ENCODE measurements around the gene NCAM2.

The NCAM2 gene

GRCh38 chr21:21547368-21547953 lies 549.3 kb downstream of the NCAM2 start:
- Histone ChIP-seq H3K4ac (ENCODE audit: low read depth, low read length) (no peak overlapping the region), H3K4me2 (ENCODE audit: low read length) (no peak overlapping the region), H3K27me3 (ENCODE audit: insufficient read depth, low read length, poor library complexity) (no peaks in the 10 kb centered on the region), H3K9ac (ENCODE audit: low read length) (no peak overlapping the region), H4K8ac (ENCODE audit: low read depth, low read length) (no peak overlapping the region), H2BK120ac (ENCODE audit: low read depth, low read length) (no peak overlapping the region), H3K79me2 (ENCODE audit: control insufficient read depth, insufficient read depth, low read length) (no peaks in the 10 kb centered on the region), H4K5ac (ENCODE audit: low read length) (no peak overlapping the region), H2AK5ac (ENCODE audit: low read length) (no peak overlapping the region), H3K23ac (ENCODE audit: low read length) (no peak overlapping the region), H3K4me3 (ENCODE audit: low read length) (no peak overlapping the region), H3K36me3 (ENCODE audit: control insufficient read depth, insufficient read depth, low read length) (no peaks in the 10 kb centered on the region), H3K27ac (ENCODE audit: low read depth, low read length) (no peak overlapping the region), H3K18ac (ENCODE audit: low read length) (no peak overlapping the region), H3K4me1 (ENCODE audit: control insufficient read depth, low read depth, low read length) (no peaks in the 10 kb centered on the region), H2BK15ac (replicated peaks; ENCODE audit: low read depth) (no peak overlapping the region), H3K79me1 (ENCODE audit: low read length) (no peaks in the 10 kb centered on the region), H3K56ac (ENCODE audit: low read length) (no peak overlapping the region), H2BK5ac (ENCODE audit: low read length) (no peak overlapping the region)
- no peak for DNase-seq
- WGBS (ENCODE audit: extremely low coverage, insufficient coverage, low lambda C conversion rate): no CpG with 5 or more reads among the region's 5 CpGs

DNA sequence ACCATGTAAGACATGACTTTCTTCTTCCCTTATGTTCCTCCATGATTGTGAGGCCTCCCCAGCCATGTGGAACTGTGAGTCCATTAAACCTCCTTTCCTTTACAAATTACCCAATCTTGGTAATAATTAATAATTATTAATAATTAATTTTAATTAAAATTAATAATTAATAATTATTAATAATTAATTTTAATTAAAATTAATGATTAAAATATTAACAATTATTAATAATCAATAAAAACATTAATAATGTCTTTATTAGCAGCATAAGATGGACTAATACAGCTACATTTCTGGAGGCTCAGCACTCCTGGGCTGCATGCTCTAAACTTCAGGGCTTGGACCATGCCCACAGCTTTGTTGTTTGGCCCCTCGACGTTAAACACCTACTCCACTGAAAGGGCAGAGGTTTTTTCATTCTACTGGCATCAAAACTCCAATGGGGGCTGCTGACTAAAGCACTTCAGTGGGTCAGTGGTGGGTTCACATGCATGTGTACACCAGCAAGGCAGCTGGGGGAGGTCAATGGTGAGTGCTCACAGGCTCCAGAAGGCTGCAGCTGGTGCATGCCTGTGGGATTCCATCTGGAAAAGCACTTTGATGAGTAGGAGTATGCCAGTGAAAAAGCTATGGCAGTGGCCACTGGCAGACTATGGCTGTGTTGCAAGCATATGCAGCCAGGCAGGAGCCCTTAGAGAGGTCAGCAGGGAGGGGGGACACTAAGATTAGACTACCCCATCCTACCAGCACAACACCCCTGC lies 561.3 kb downstream of the NCAM2 start:
- Histone ChIP-seq H3K27me3 (ENCODE audit: insufficient read depth, low read length, poor library complexity) (no peaks in the 10 kb centered on the region), H4K5ac (ENCODE audit: low read length) (no peak overlapping the region), H3K79me1 (ENCODE audit: low read length) (no peaks in the 10 kb centered on the region), H3K4me1 (ENCODE audit: control insufficient read depth, low read depth, low read length) (no peaks in the 10 kb centered on the region), H3K18ac (ENCODE audit: low read length) (no peak overlapping the region), H3K4me3 (ENCODE audit: low read length) (no peak overlapping the region), H2AK5ac (ENCODE audit: low read length) (no peak overlapping the region), H3K4ac (ENCODE audit: low read depth, low read length) (no peak overlapping the region), H3K23ac (ENCODE audit: low read length) (no peak overlapping the region), H3K36me3 (ENCODE audit: control insufficient read depth, insufficient read depth, low read length) (no peaks in the 10 kb centered on the region), H4K8ac (ENCODE audit: low read depth, low read length) (no peak overlapping the region), H3K79me2 (ENCODE audit: control insufficient read depth, insufficient read depth, low read length) (no peaks in the 10 kb centered on the region), H2BK120ac (ENCODE audit: low read depth, low read length) (no peak overlapping the region), H2BK15ac (replicated peaks; ENCODE audit: low read depth) (no peak overlapping the region), H2BK5ac (ENCODE audit: low read length) (no peak overlapping the region), H3K27ac (ENCODE audit: low read depth, low read length) (no peak overlapping the region), H3K4me2 (ENCODE audit: low read length) (no peak overlapping the region), H3K56ac (ENCODE audit: low read length) (no peak overlapping the region), H3K9ac (ENCODE audit: low read length) (no peak overlapping the region)
- WGBS (ENCODE audit: extremely low coverage, insufficient coverage, low lambda C conversion rate): no CpG with 5 or more reads among the region's 2 CpGs
- no peak for DNase-seq
